ENCODE measurements around the gene TIMM10B.
A peak's percentile ranks its signal among the peaks of the same experiment; 100 is the strongest.

Gene TIMM10B
- long read RNA-seq, transcript TIMM10B-201 (3 exons, 2,840 nt), result major isoform, 87 of 90 reads
- long read RNA-seq, partial matches to known transcripts, result 0 of 90 reads
- long read RNA-seq, other reads (novel, unspliced or antisense), result 1 of 90 reads

DNA sequence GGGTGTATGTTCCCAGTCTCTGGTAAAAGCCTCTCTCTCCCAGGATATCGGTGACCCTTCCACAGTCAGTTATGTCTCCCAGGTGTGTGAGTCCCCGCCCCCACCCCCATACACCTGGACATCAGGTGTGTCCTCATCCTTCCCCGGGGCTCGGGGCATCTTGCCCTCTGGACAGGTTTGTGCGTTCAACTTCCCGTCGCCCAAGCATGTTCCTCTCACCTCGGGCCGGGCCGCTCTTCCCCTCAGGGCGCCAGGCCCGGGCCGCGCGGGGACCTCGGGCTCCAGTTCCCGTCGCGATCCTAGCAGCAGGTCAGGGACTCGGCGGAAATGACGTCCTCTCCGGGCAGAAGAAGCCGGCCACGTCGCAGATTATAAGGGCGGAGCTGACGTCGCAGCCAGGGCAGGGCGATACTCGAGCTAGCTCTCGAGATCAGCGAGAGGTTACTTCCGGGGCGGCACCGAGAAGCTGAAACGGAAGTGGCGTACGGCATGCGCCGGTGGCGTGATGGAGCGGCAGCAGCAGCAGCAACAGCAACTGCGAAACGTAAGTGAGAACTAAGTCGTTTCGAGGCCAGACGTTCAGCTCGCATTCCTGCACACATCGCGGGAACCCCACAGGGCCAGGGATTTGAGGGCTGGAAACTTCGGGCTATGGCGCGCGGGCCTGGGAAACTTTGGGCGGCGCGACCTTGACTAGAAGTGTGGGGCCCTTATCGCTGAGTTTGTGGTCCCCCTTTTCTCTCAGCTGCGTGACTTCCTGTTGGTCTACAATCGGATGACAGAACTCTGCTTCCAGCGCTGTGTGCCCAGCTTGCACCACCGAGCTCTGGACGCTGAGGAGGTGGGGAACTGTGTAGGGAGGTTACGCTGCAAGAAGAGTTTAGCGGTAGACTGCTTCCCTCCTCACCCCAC is at the start of gene TIMM10B, which contains the start of gene ARFIP2:
TSS of gene TIMM10B (plus strand) at position 490 of the 912 bp plus-strand sequence. CDS start at position 506, 16 bp downstream.
TSS of gene ARFIP2 (minus strand) at position 320 of the 912 bp plus-strand sequence. CDS start 910 bp downstream, outside the sequence.
- H3K27me3 ChIP-seq (ENCODE audit: insufficient read depth, poor library complexity, severe bottlenecking), result no peaks in the 10 kb centered on the region
- H3K27ac ChIP-seq (replicated peaks), result peak within 1 kb of the TSS; percentile 84
- H3K4me3 ChIP-seq (replicated peaks; ENCODE audit: insufficient read depth, low read length), result peak within 1 kb of the TSS; percentile 84
- TF ChIP-seq POLR2AphosphoS5 (IDR thresholded peaks at IDR 0.05; ENCODE audit: low read depth) (peak; percentile 95), CTCF (IDR thresholded peaks at IDR 0.05; ENCODE audit: insufficient read depth, low read length) (no peak), REST (IDR thresholded peaks at IDR 0.05; ENCODE audit: insufficient replicate concordance, low read depth) (no peak), GABPA (IDR thresholded peaks at IDR 0.05; ENCODE audit: low read depth) (peak; percentile 90), SPI1 (IDR thresholded peaks at IDR 0.05; ENCODE audit: borderline replicate concordance, low read depth) (peak; percentile 49; the same call in 1 of the 2 replicates)
- DNase-seq (ENCODE audit: low read depth in 1 of 2, low spot score in 1 of 2), result peak; percentile 98 to 99

- Histone ChIP-seq H3K4me3 (replicated peaks; ENCODE audit: insufficient read depth, low read length) (no peak overlapping the region), H3K27me3 (ENCODE audit: insufficient read depth, poor library complexity, severe bottlenecking) (no peaks in the 10 kb centered on the region), H3K27ac (replicated peaks) (no peak overlapping the region)
- no peak for DNase-seq (ENCODE audit: low read depth in 1 of 2, low spot score in 1 of 2)
- TF ChIP-seq CTCF (IDR thresholded peaks at IDR 0.05; ENCODE audit: insufficient read depth, low read length) (no peak), SPI1 (IDR thresholded peaks at IDR 0.05; ENCODE audit: borderline replicate concordance, low read depth) (no peak), POLR2AphosphoS5 (IDR thresholded peaks at IDR 0.05; ENCODE audit: low read depth) (no peak), REST (IDR thresholded peaks at IDR 0.05; ENCODE audit: insufficient replicate concordance, low read depth) (no peak), GABPA (IDR thresholded peaks at IDR 0.05; ENCODE audit: low read depth) (no peak)
Measured at GRCh38 chr11:6431861-6432260, 49.4 kb upstream of the TIMM10B start.

DNA sequence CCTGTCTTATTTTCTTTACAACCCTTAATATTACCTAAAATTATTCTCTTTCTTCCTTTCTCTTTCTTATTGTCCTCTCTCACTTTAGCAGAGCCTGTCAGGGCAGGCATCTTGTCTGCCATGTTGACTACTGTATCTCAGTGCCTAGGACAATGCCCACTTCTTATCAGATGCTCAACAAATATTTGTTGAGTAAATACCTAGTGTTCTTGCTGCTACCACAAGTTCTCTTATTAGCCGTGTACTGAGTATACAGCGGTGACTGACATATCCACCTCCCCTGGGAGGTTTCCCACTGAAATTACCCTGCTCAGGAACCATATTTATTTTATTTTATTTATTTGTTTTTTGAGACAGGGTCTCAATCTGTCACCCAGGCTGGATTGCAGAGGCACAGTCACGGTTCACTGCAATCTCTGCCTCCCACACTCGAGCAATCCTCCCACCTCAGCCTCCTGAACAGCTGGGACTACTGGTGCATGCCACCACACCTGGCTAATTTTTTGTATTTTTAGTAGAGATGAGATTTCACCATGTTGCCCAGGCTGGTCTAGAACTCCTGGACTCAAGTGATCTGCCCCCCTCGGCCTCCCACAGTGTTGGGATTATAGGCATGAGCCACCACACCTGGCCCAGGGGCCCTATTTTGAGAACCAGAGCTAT is 47.2 kb upstream of the TIMM10B start:
- H3K27ac ChIP-seq (replicated peaks), result no peak overlapping the region
- H3K4me3 ChIP-seq (replicated peaks; ENCODE audit: insufficient read depth, low read length), result no peak overlapping the region
- no peaks in the 10 kb centered on the region for H3K27me3 ChIP-seq (ENCODE audit: insufficient read depth, poor library complexity, severe bottlenecking)
- TF ChIP-seq REST (IDR thresholded peaks at IDR 0.05; ENCODE audit: insufficient replicate concordance, low read depth) (no peak), SPI1 (IDR thresholded peaks at IDR 0.05; ENCODE audit: borderline replicate concordance, low read depth) (no peak), CTCF (IDR thresholded peaks at IDR 0.05; ENCODE audit: insufficient read depth, low read length) (no peak), POLR2AphosphoS5 (IDR thresholded peaks at IDR 0.05; ENCODE audit: low read depth) (no peak), GABPA (IDR thresholded peaks at IDR 0.05; ENCODE audit: low read depth) (no peak)
- no peak for DNase-seq (ENCODE audit: low read depth in 1 of 2, low spot score in 1 of 2)
